Gastroesophageal sphincter (tissue), 4 donors: ENCODE measurements around the gene TOM1L2. TPM values are rescaled to one million over a fixed set of nuclear protein-coding genes. Genes with fewer than 3 reads are reported as not detected.

Experiments used
- ATAC-seq: fragments of 150-250 bp; one replicate; pipeline ENCODE4 v1.9.1; 2016; ENCODE audit warnings: mild to moderate bottlenecking, moderate library complexity
- H3K27ac ChIP-seq, 4 donors: fragments of 200-600 bp; sonication (generic) in 3 of 4; 1 replicate in 3 of 4; 2 replicates in 1 of 4; pipeline ENCODE4 v1.5.1; 2016 to 2019
- H3K27me3 ChIP-seq: fragments of 200-600 bp; sonication (generic); one replicate; pipeline ENCODE4 v1.5.1; 2019
- H3K36me3 ChIP-seq, 2 donors: fragments of 200-600 bp; sonication (generic); one replicate each; pipeline ENCODE4 v1.5.1; 2019; ENCODE audit warnings: control low read depth in 1 of 2
- H3K4me1 ChIP-seq, 3 donors: fragments of 200-600 bp; sonication (generic); 1 replicate in 2 of 3; 2 replicates in 1 of 3; pipeline ENCODE4 v1.5.1; 2016 to 2019; ENCODE audit warnings: control low read depth in 2 of 3
- H3K4me3 ChIP-seq, 2 donors: fragments of 200-600 bp; sonication (generic); one replicate each; pipeline ENCODE4 v1.5.1; 2019; ENCODE audit warnings: mild to moderate bottlenecking in 1 of 2, moderate library complexity in 1 of 2
- H3K9me3 ChIP-seq, 3 donors: fragments of 200-600 bp; sonication (generic); one replicate each; pipeline ENCODE4 v1.5.1; 2017 to 2019; ENCODE audit warnings: control low read depth in 2 of 3
- CTCF ChIP-seq, 4 experiments: fragments of 200-600 bp in 2 of 4; fragments of 450-650 bp in 2 of 4; sonication (generic) in 1 of 4; IDR thresholded peaks; one replicate each; pipeline ENCODE4 v1.5.1; 2017 to 2019; ENCODE audit warnings: antibody characterized with exemption in 4 of 4, mild to moderate bottlenecking in 2 of 4, moderate library complexity in 2 of 4
- EP300 ChIP-seq: sonication (generic); formaldehyde crosslinking; IDR thresholded peaks from one replicate; pipeline ENCODE4 v1.6.1; 2017; ENCODE audit warnings: antibody characterized with exemption, mild to moderate bottlenecking
- POLR2A ChIP-seq, 2 donors: fragments of 450-650 bp; IDR thresholded peaks; one replicate each; pipeline ENCODE4 v1.6.1; 2017; ENCODE audit warnings: antibody characterized with exemption in 2 of 2, mild to moderate bottlenecking in 2 of 2, moderate library complexity in 1 of 2
- POLR2AphosphoS5 ChIP-seq: sonication (generic); formaldehyde crosslinking; IDR thresholded peaks from one replicate; pipeline ENCODE4 v1.6.1; 2017; ENCODE audit warnings: antibody characterized with exemption
- WGBS, 2 donors: methylation state at CpG; one replicate each; pipeline ENCODE4 v1.1.5; 2018; ENCODE audit warnings: low coverage in 1 of 2; 5-methylcytosine and 5-hydroxymethylcytosine counted together
- small RNA-seq, 4 donors: library from RNA; depleted of rRNA; stranded (forward); fragments of <200 nt; gene quantifications; one replicate each; pipeline ENCODE3, GENCODE V24; 2016
- total RNA-seq, 4 donors: library from RNA; depleted of rRNA; stranded (reverse); fragments of >200 nt; gene quantifications; one replicate each; pipeline ENCODE4 v1.1.0, GENCODE V29; 2016

TOM1L2 gene
- total RNA-seq, 4 donors from 2014 or later = 49.6 to 88.9 (median 74.8) TPM

GRCh38 chr17:17794382-17794781 lies 177.8 kb downstream of the TOM1L2 start:
- 75% methylated on average over 11 of the region's 31 CpGs; no CpG with 5 or more reads in 1 of the 2 donors for WGBS, 2 donors
- Histone ChIP-seq H3K27me3 (no peaks in the 10 kb centered on the region), H3K4me3 (no peak overlapping the region), H3K4me1 (peaks cover 0 to 100% (median 25%) of the 10 kb centered on the region in 3 donors), H3K27ac (peak overlapping the region in 2 of 4 donors; percentile 61 to 73), H3K9me3 (no peaks in the 10 kb centered on the region), H3K36me3 (peaks cover 0 to 64% of the 10 kb centered on the region in 2 donors)
- no peak for ATAC-seq
- TF ChIP-seq POLR2AphosphoS5 = no peak
- TF ChIP-seq POLR2A (IDR thresholded peaks at IDR 0.05) = no peak
- TF ChIP-seq EP300 = no peak
- TF ChIP-seq CTCF (IDR thresholded peaks at IDR 0.05) = no peak

Small RNA genes within 50 kb of the gene (small RNA-seq; reads per million reads assigned to genes)
- gene MIR33B (0 to 0.38 (median 0.06) reads per million in 4 donors), gene MIR6777 (0 to 0.26 (median 0.04) reads per million in 4 donors)

Other genes with a start within 250 kb of the TOM1L2 start
- 10 to 100 TPM; 16.1 to 90.7 (median 56.1) TPM for gene SREBF1, start 135.4 kb downstream of the TOM1L2 start, total RNA-seq
- 1 to 10 TPM; 1.1 to 3.5 (median 1.7) TPM for gene DRC3, start 462 bp upstream of the TOM1L2 start, total RNA-seq
- gene ATPAF2, start 66.8 kb upstream of the TOM1L2 start, total RNA-seq = 10 to 100 TPM in 3 of 4 donors, 1 to 10 TPM in 1; 8.3 to 19.9 (median 12.3) TPM
- 10 to 100 TPM; 22.8 to 44.8 (median 33.9) TPM for gene GID4, start 67.0 kb upstream of the TOM1L2 start, total RNA-seq
- gene DRG2, start 115.5 kb upstream of the TOM1L2 start, total RNA-seq = 10 to 100 TPM; 27.4 to 43.7 (median 33.9) TPM
- gene MYO15A, start 136.4 kb upstream of the TOM1L2 start, total RNA-seq = 1 to 10 TPM in 1 of 4 donors, under 1 TPM in 3; 0.59 to 1.2 (median 0.70) TPM
- 100 to 1,000 TPM; 123 to 207 (median 131) TPM for gene ALKBH5, start 211.4 kb upstream of the TOM1L2 start, total RNA-seq